ENCODE measurements around the gene STARD9.
"Not testable (repeated sequence)": the region's sequence is repeated elsewhere in the genome, so short reads cannot be mapped to it uniquely, and the experiment has no call there.

Gene STARD9

GRCh38 chr15:42590619-42591237 is 15.3 kb downstream of the STARD9 start:
- DNase-seq = no peak

DNA sequence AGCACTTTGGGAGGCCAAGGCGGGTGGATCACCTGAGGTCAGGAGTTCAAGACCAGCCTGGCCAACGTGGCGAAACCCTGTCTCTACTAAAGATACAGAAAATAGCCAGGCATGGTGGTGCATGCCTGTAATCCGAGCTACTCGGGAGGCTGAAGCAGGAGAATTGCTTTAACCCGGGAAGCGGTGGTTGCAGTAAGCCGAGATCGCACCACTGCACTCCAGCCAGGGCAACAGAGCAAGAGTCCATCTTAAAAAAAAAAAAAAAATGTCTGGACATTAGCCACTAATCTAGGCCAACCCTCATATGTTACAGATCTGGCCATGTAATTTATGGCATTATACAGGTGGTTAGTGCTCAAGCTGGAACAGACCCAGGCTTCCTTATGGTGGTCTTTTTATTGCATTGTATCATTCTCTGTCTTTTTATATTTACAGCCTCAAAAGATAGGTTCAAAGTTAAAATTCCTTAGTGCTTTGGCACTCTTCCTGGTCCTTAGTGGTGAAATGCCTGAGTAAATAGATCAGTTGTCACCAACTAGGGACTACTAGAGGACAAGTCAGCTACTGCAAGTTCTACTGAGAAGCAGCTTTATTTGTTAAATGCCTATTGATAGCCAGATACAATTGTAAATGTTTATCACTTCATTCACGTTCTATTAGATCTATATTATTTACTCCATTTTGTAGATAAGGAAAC is 16.0 kb downstream of the STARD9 start:
- no peak for DNase-seq

GRCh38 chr15:42592716-42593115 is 17.3 kb downstream of the STARD9 start:
- no peak for DNase-seq

DNA sequence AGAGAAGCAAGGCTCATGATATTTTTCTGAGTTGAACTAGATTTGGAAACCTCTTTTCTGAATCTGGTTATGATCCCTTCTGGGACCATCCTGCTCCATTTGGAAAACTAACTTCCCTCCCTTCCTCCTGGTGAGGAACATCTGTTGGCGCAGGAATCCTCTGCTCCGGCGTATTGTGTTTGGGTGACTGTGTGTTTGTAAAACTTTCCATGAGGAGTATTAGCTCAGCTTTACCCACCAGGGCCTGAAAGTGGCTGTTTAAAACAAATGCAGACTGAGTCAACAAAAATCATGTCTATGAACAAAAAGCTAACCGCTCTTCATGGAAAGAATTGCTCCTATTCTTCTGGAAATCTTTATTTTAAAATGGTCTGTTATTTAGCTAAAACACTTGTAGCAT is 17.7 kb downstream of the STARD9 start:
- no peak for DNase-seq

DNA sequence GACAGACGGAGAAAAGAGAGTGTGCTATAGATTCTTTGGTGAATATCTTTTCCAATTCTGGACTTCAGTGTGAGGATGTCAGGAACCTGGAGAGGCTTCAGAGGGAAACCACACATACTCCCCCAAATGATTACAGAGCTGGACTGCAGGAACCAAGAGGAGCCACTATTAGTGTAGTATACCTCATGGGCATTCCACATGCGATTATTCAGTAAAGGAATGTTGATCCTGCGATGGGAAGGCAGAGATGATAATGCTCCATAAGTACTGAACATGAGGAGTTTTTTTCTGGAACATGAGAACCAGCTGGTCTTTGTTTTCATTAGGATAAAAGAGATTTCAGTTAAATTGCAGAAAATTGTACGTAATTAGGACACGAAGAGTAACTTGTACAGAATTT is 18.7 kb downstream of the STARD9 start:
- no peak for DNase-seq

- DNase-seq = no peak
Observed at GRCh38 chr15:42595626-42596240, 20.3 kb downstream of the STARD9 start.

- not testable (repeated sequence) for DNase-seq
Observed at GRCh38 chr15:42601316-42601715, 25.9 kb downstream of the STARD9 start.

GRCh38 chr15:42602501-42602900 is 27.1 kb downstream of the STARD9 start:
- no peak for DNase-seq

DNA sequence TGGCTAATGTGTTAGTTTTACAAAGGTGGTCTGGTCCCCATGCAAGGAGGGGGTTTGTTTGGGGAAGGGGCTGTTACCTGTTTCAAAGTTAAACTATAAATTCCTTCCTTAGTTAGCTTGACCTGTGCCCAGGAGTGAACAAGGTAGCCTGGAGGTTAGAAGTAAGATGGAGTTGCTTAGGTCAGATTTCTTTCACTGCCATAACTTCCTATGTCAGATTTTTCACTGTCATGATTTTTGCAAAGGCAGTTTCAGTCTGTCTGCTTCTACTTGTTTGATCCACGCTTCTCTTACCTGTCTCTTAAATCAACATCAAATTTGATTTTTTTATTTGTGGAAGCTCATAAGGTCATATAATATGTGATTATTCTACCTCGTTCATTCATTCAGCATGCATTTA is 28.6 kb downstream of the STARD9 start:
- DNase-seq = no peak

DNA sequence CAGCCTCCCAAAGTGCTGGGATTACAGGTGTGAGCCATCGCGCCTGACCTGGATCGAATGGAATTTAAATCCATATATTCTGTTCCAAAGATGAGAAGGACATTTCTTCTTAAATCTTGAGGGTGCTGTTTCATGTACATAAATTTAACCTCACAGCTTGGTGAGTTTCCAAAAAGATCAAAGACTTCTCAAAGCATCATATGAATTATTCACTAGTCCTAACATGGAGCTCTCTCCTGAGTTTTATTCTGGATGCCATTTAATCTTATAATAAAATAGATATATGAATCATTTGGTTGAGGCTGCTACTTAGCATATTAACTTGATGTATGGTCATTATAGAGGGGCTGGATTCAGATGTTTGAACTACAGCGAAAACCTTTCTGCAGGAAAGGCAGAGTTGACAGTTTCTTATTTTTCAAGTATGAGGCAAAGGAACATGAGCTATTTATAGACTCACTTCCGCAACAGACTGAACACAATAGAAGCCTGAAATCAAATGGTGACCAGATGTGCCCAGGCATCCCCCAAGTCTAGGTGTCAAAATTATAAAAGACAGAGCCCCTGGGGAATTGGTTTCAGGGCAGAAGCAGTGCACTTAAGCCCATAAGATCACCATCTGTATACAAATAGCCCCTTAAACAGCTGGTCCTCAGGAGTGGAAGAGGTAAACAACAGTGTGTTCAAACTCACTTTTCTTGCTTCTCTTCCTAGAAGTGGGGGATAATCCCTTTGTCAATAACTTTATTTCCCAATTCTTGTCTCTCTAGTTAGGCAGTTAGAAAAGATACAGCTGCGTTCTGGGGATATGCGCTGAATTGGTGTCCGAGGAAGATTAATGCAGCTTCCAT is 29.7 kb downstream of the STARD9 start:
- no peak for DNase-seq

- DNase-seq = no peak
Observed at GRCh38 chr15:42605796-42606195, 30.4 kb downstream of the STARD9 start.

DNA sequence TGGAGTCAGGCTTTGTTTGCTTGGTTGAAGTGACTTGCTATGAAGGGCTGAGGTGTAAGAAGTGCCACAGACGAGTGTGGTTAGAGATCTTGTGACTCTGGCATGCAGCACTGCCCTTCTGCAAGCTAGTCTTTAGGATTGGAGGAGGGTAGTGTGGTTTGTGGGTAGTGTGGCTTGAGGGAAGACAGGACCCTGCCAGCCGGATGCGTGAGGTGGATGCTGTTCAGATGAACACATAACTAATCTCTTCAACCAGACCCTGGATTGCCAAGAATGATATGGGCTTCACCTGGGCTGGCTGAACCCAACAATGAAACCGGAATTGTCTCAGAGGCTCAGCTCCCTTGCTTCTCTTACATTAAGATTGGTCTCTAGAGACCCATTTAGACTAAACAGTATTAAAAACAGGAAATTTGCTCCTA is 32.7 kb downstream of the STARD9 start:
- peak; percentile 4 for DNase-seq

GRCh38 chr15:42608752-42609488 is 33.5 kb downstream of the STARD9 start:
- DNase-seq = no peak

GRCh38 chr15:42611532-42611931 is 36.1 kb downstream of the STARD9 start:
- no peak for DNase-seq

DNA sequence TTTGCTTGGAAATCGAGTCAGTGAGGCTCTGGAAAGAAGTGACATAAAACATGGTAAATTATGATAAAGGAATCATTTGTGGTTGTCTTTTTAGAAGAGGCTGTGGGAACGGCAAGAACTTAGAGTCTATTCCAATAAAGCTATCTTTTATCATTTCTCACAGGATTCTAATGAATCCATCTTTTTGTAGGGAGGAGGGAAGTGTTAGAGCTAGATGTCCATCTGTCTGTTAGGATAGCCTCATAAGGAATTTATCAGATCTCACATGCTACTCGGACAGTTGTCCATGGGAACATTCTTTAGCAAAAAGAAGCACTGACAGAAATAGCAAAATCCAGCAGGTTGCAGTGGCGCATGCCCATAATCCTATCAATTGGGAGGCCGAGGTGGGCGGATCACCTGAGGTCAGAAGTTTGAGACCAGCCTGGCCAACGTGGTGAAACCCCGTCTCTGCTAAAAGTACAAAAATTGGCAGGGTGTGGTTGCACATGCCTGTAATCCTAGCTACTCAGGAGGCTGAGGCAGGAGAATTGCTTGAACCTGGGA is 37.0 kb downstream of the STARD9 start:
- no peak for DNase-seq

DNA sequence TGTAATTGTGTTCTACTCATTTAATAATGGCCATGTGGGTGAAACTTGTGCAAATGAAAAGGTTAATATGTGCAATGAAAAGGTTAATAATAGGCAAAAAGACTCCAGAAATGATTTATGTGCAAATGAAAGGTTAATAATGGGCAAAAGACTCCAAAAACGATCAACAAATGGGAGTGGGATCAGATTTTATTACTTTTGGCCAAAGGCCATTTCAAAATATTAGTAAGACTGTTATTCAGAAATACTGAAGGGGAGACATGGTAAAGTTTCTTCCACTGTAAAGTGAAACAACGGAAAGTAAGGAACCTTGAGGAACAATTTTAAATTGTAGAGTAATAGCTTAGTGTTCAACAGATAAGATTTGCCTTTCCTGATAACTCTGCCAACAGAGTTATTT is 40.7 kb downstream of the STARD9 start:
- no peak for DNase-seq

GRCh38 chr15:42619656-42620371 is 44.4 kb downstream of the STARD9 start:
- DNase-seq = no peak

GRCh38 chr15:42621386-42621785 is 46.0 kb downstream of the STARD9 start:
- DNase-seq = no peak

GRCh38 chr15:42621996-42622925 is 46.9 kb downstream of the STARD9 start:
- no peak for DNase-seq

DNA sequence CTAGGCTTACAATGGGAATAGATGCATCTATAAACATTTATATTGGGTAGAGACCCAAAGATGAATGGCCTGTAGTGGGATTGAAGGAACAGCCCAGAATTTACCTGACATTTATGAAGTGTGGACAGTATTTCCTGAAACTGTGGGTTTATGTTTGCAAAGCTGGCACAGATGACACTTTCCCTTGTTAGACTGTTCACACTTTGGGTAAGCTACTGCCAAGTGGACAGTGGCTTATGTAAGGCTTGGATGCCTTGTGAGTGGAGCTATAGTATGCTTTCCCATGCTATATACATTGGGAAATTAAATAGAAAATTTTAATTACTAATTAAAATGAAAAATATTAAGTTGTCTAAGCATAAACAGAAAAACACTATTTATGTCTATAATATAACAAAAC is 48.5 kb downstream of the STARD9 start:
- no peak for DNase-seq

Data from T-helper 9 cell (primary cell).